K562 (cell line): ENCODE measurements around the gene PRKCE. TPM values are rescaled to one million over a fixed set of nuclear protein-coding genes. Genes with fewer than 3 reads are reported as not detected.

Source experiments
- ATAC-seq: fragments of 200-7000 bp; cut with Tn5 transposase; 3 replicates; pipeline ENCODE4 v1.9.1; 2020; ENCODE audit warnings: moderate library complexity
- BruUV-seq: library from RNA; stranded (reverse); fragments of 400-500 nt; replicated peaks from 2 replicates; lab custom pipeline; 2021; lab: Mats Ljungman, UMichigan
- CTCF ChIA-PET: fragments of 300-600 bp; formaldehyde crosslinking; extraction: SDS; loops from one replicate; lab custom pipeline; 2021; ENCODE audit warnings: low intra/inter-chr PET ratio; lab: Yijun Ruan, JAX
- POLR2A ChIA-PET: fragments of 300-600, 350-650 bp; sonication (Branson Sonifier 250); formaldehyde crosslinking; extraction: SDS; loops from one replicate; lab custom pipeline; 2021; ENCODE audit warnings: antibody characterized with exemption, inconsistent platforms; lab: Yijun Ruan, JAX
- DNase-seq, 4 experiments: peaks; one replicate each; pipeline versions ENCODE4 v3.0.0 to v3.0.0-alpha.2; 2011 to 2018; ENCODE audit warnings: low spot score in 3 of 4, mixed read lengths in 3 of 4; ENCODE audit errors: extremely low read depth in 1 of 4
- FAIRE-seq: peaks from 2 replicates; lab custom pipeline; 2011; peaks lifted over from hg19 to GRCh38; lab: Jason Lieb, UNC
- H2AFZ ChIP-seq: 2 replicates; pipeline ENCODE4 v1.6.0; 2011; ENCODE audit warnings: low read depth, low read length, control low read depth, inconsistent platforms
- H3K27ac ChIP-seq: fragments of 200-600 bp; 3 replicates; pipeline ENCODE4 v1.8.0; 2011; ENCODE audit warnings: low read depth, mild to moderate bottlenecking, control low read depth, inconsistent platforms, low read length, moderate library complexity, mixed read lengths; ENCODE audit errors: extremely low read depth
- H3K27me3 ChIP-seq, 2 experiments: fragments of 300-600 bp in 1 of 2; 2 replicates in 1 of 2; 3 replicates in 1 of 2; pipeline versions ENCODE4 v1.6.0 to v1.8.0; 2011; ENCODE audit warnings: inconsistent platforms in 2 of 2, low read length in 2 of 2, mild to moderate bottlenecking in 1 of 2, mixed read lengths in 1 of 2, moderate library complexity in 1 of 2; ENCODE audit not compliant: control insufficient read depth in 2 of 2, insufficient read depth in 2 of 2
- H3K36me3 ChIP-seq: fragments of 300-600 bp; 3 replicates; pipeline ENCODE4 v1.8.0; 2011; ENCODE audit warnings: mild to moderate bottlenecking, low read length, inconsistent platforms; ENCODE audit not compliant: control insufficient read depth, insufficient read depth
- H3K4me1 ChIP-seq, 2 experiments: fragments of 200-600 bp in 1 of 2; replicated peaks in 1 of 2; 2 replicates in 1 of 2; 3 replicates in 1 of 2; pipeline versions ENCODE4 v1.5.1 to v1.8.0; 2011; ENCODE audit warnings: inconsistent platforms in 2 of 2, low read length in 2 of 2, mild to moderate bottlenecking in 1 of 2, mixed read lengths in 1 of 2, moderate library complexity in 1 of 2; ENCODE audit not compliant: control insufficient read depth in 2 of 2, insufficient read depth in 2 of 2
- H3K4me2 ChIP-seq: 2 replicates; pipeline ENCODE4 v1.6.1; 2011; ENCODE audit warnings: low read length, control low read depth, inconsistent platforms, mixed read lengths; ENCODE audit not compliant: insufficient read depth
- H3K4me3 ChIP-seq: fragments of 200-600 bp; sonication (generic), shearing (Covaris generic); 2 replicates; pipeline ENCODE4 v1.5.1; 2016; ENCODE audit warnings: control low read depth, inconsistent platforms
- H3K79me2 ChIP-seq: fragments of 200-600 bp; 3 replicates; pipeline ENCODE4 v1.8.0; 2011; ENCODE audit warnings: low read length, inconsistent platforms; ENCODE audit not compliant: control insufficient read depth, insufficient read depth
- H3K9ac ChIP-seq, 2 experiments: 2 replicates each; pipeline versions ENCODE4 v1.6.0 to v1.6.1; 2011; ENCODE audit warnings: low read depth in 2 of 2, low read length in 2 of 2, control low read depth in 1 of 2, inconsistent platforms in 1 of 2, mild to moderate bottlenecking in 1 of 2, mixed read lengths in 1 of 2; ENCODE audit not compliant: insufficient read depth in 1 of 2
- H3K9me1 ChIP-seq: one replicate; pipeline ENCODE4 v1.6.0; 2011; ENCODE audit warnings: inconsistent platforms, mild to moderate bottlenecking, low read length, moderate library complexity; ENCODE audit not compliant: control insufficient read depth, insufficient read depth
- H3K9me3 ChIP-seq: replicated peaks from 2 replicates; pipeline ENCODE4 v1.5.1; 2011; ENCODE audit warnings: low read depth, low read length, inconsistent platforms; ENCODE audit not compliant: control insufficient read depth, insufficient read depth
- H4K20me1 ChIP-seq: replicated peaks from 2 replicates; pipeline ENCODE4 v1.6.1; 2011; ENCODE audit warnings: low read length, inconsistent platforms, mixed read lengths; ENCODE audit not compliant: control insufficient read depth, insufficient read depth
- EHMT2 ChIP-seq: fragments of 450-650 bp; IDR thresholded peaks from 2 replicates; pipeline ENCODE4 v1.6.1; 2018; ENCODE audit warnings: antibody characterized with exemption
- NELFE ChIP-seq: IDR thresholded peaks from 2 replicates; pipeline ENCODE4 v1.6.1; 2011; ENCODE audit warnings: mild to moderate bottlenecking; ENCODE audit not compliant: insufficient read depth, insufficient read length
- NR2F6 ChIP-seq: fragments of 450-650 bp; formaldehyde crosslinking; IDR thresholded peaks from 2 replicates; pipeline ENCODE4 v1.4.0; 2020; ENCODE audit warnings: mild to moderate bottlenecking
- REST ChIP-seq, 2 experiments: fragments of 450-650 bp; formaldehyde crosslinking in 1 of 2; IDR thresholded peaks; 2 replicates each; pipeline versions ENCODE4 v1.4.0 to v1.6.1; 2014 to 2020; ENCODE audit warnings: mild to moderate bottlenecking in 2 of 2, borderline replicate concordance in 1 of 2, low read depth in 1 of 2
- SAP30 ChIP-seq: fragments of 200-600 bp; sonication (generic); IDR thresholded peaks from 2 replicates; pipeline ENCODE4 v1.6.1; 2012; ENCODE audit warnings: borderline replicate concordance, low read depth, mild to moderate bottlenecking, moderate library complexity, low read length, control low read depth, inconsistent platforms; ENCODE audit not compliant: insufficient read depth, poor library complexity, severe bottlenecking
- ZNF217 ChIP-seq: sonication (generic); formaldehyde crosslinking; IDR thresholded peaks from 2 replicates; pipeline ENCODE4 v1.8.0; 2022; ENCODE audit warnings: mild to moderate bottlenecking, missing genetic modification reagents
- WGBS: fragments of 100-300 bp; shearing (Covaris generic); methylation state at CpG from one replicate; pipeline ENCODE4 v1.1.6; 2016; ENCODE audit warnings: low coverage, mixed read lengths; ENCODE audit not compliant: insufficient coverage; ENCODE audit errors: missing lambda C conversion rate; 5-methylcytosine and 5-hydroxymethylcytosine counted together
- in situ Hi-C: fragments of 300-500 bp; cut with MboI; formaldehyde crosslinking; loops from 4 replicates; pipeline ENCODE4 v1.15.0; 2018; ENCODE audit warnings: inconsistent platforms, mixed read lengths
- intact Hi-C: fragments of 100-400 bp; cut with micrococcal nuclease; formaldehyde crosslinking; loops from 2 replicates; pipeline ENCODE4 v1.14.2; 2022
- polyA plus RNA-seq, 8 experiments: library from polyadenylated mRNA; depleted of rRNA in 4 of 8; stranded (reverse) in 5 of 8; unstranded in 3 of 8; fragments of >200 nt; fragmentation: Nextera tagmentation in 2 of 8; fragmentation: Illumina TruSeq in 1 of 8; extraction: Ambion mirVana in 2 of 8; extraction: Trizol in 1 of 8; gene quantifications; 2 replicates each; pipeline versions ENCODE4 v1.2.1 to v1.2.3, GENCODE V29; 2011 to 2014; ENCODE audit warnings: inconsistent platforms in 1 of 8, missing spikeins in 1 of 8
- total RNA-seq, 7 experiments: library from RNA; depleted of rRNA in 6 of 7; stranded (reverse); fragments of >200 nt in 6 of 7; fragmentation: Illumina TruSeq in 2 of 7; extraction: Trizol in 2 of 7; gene quantifications; 2 replicates each; pipeline versions ENCODE4 v1.2.1 to v1.2.3, GENCODE V29; 2011 to 2021; ENCODE audit warnings: low replicate concordance in 1 of 7
- TF ChIP-seq, protein P1 (sequence below): fragments of 200-800 bp; sonication (Bioruptor generic); IDR thresholded peaks from 2 replicates; pipeline ENCODE4 v1.6.1; 2016; ENCODE audit warnings: missing genetic modification characterization, missing compliant biosample characterization

PRKCE gene
- total and polyA plus RNA-seq, 9 of the 15 experiments (the other 6 are each of a cell fraction or from before 2014, with no cell fraction given), result 0.06 to 1.0 (median 0.22) TPM; not detected in 1

- TF ChIP-seq REST (IDR thresholded peaks at IDR 0.05; ENCODE audit: borderline replicate concordance) (no peak), REST (CRISPR knock-in tag; IDR thresholded peaks at IDR 0.05; ENCODE audit: low read depth) (no peak), EHMT2 (no peak)
These were observed 475.1 kb downstream of the PRKCE start (continued) for GRCh38 chr2:46126571-46126970.

DNA sequence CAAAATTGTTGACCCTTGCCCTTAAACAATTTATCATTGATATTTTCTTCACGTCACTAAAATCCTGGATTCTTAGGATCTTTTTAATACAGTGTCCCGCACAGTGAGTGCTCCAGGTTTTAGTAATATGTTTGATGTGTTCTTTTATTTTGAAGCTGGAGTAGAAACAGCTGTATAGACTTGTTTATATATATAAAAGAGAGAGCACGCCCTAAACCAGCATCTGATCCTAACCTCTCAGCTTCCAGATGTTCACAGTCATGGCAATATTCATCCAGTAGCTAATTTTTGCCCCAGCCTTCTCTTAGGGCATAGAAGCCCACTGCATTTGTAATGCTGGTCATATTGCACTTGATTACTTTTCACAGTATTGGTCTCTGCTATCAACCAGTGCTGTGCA lies 475.7 kb downstream of the PRKCE start:
- DNase-seq (no peak), ATAC-seq (no peak), FAIRE-seq (no peak)
- no peaks in the 10 kb centered on the region for H3K79me2 ChIP-seq
- no peaks in the 10 kb centered on the region for H4K20me1 ChIP-seq
- no peak overlapping the region for H3K9ac ChIP-seq
- intact Hi-C loops (no loop called here), in situ Hi-C loops (no loop called here)
- no peaks in the 10 kb centered on the region for H3K9me1 ChIP-seq
- H3K4me3 ChIP-seq, result no peak overlapping the region
- H3K9me3 ChIP-seq, result no peaks in the 10 kb centered on the region
- no TSS peak for BruUV-seq
- 0% methylated on average over 3 of the region's 3 CpGs for WGBS
- POLR2A ChIA-PET, result interaction anchor here (1.1 kb wide), 1 partner anchor 31 kb away, joined by 3 read pairs; no protein-coding TSS in a partner anchor
- H3K27ac ChIP-seq, result no peak overlapping the region
- H3K4me2 ChIP-seq, result no peak overlapping the region
- peaks cover 6 to 14% of the 10 kb centered on the region in 2 experiments; a peak in 3 of 5 replicates for H3K27me3 ChIP-seq
- H3K4me1 ChIP-seq, result no peaks in the 10 kb centered on the region
- no peak overlapping the region for H2AFZ ChIP-seq
- CTCF ChIA-PET, result no interaction called here
- H3K36me3 ChIP-seq, result no peaks in the 10 kb centered on the region
- TF ChIP-seq SAP30 (no peak), NELFE (no peak), NR2F6 (CRISPR knock-in tag) (no peak), ZNF217 (CRISPR knock-in tag) (no peak)
- TF ChIP-seq, protein P1, sequence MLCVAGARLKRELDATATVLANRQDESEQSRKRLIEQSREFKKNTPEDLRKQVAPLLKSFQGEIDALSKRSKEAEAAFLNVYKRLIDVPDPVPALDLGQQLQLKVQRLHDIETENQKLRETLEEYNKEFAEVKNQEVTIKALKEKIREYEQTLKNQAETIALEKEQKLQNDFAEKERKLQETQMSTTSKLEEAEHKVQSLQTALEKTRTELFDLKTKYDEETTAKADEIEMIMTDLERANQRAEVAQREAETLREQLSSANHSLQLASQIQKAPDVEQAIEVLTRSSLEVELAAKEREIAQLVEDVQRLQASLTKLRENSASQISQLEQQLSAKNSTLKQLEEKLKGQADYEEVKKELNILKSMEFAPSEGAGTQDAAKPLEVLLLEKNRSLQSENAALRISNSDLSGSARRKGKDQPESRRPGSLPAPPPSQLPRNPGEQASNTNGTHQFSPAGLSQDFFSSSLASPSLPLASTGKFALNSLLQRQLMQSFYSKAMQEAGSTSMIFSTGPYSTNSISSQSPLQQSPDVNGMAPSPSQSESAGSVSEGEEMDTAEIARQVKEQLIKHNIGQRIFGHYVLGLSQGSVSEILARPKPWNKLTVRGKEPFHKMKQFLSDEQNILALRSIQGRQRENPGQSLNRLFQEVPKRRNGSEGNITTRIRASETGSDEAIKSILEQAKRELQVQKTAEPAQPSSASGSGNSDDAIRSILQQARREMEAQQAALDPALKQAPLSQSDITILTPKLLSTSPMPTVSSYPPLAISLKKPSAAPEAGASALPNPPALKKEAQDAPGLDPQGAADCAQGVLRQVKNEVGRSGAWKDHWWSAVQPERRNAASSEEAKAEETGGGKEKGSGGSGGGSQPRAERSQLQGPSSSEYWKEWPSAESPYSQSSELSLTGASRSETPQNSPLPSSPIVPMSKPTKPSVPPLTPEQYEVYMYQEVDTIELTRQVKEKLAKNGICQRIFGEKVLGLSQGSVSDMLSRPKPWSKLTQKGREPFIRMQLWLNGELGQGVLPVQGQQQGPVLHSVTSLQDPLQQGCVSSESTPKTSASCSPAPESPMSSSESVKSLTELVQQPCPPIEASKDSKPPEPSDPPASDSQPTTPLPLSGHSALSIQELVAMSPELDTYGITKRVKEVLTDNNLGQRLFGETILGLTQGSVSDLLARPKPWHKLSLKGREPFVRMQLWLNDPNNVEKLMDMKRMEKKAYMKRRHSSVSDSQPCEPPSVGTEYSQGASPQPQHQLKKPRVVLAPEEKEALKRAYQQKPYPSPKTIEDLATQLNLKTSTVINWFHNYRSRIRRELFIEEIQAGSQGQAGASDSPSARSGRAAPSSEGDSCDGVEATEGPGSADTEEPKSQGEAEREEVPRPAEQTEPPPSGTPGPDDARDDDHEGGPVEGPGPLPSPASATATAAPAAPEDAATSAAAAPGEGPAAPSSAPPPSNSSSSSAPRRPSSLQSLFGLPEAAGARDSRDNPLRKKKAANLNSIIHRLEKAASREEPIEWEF (CRISPR knock-in tag), result no peak
